ENCODE data around the gene LPCAT1. TPM values are rescaled to one million over a fixed set of nuclear protein-coding genes. Genes with fewer than 3 reads are reported as not detected.

The LPCAT1 gene
- total and polyA plus RNA-seq, 2 donors (not counting 3 experiments of a cell fraction or from before 2014, with no cell fraction given) = 28.9 to 57.2 TPM

- Histone ChIP-seq H3K4me1 (ENCODE audit: control insufficient read depth, extremely low read depth, insufficient read depth, low read length) (no peaks in the 10 kb centered on the region), H3K36me3 (ENCODE audit: control insufficient read depth in 2 of 2, extremely low read depth in 1 of 2, insufficient read depth in 2 of 2, low read length in 2 of 2) (peaks cover 4 to 22% of the 10 kb centered on the region in 2 experiments), H3K79me2 (ENCODE audit: control insufficient read depth, insufficient read depth, low read length) (no peaks in the 10 kb centered on the region), H3K9ac (replicated peaks; ENCODE audit: extremely low read depth, insufficient read depth, low read length) (no peak overlapping the region), H4K20me1 (replicated peaks; ENCODE audit: control insufficient read depth, extremely low read depth, insufficient read depth, low read length) (no peaks in the 10 kb centered on the region), H3K9me1 (replicated peaks; ENCODE audit: control insufficient read depth, extremely low read depth, insufficient read depth, low read length) (no peaks in the 10 kb centered on the region), H3K27ac (ENCODE audit: insufficient read depth, low read depth, low read length) (no peak overlapping the region), H2AFZ (ENCODE audit: low read depth, low read length) (no peak overlapping the region), H3K4me3 (replicated peaks in 1 of 3; ENCODE audit: insufficient read depth in 1 of 3, low read depth in 1 of 3, low read length in 3 of 3) (no peak overlapping the region), H3K27me3 (ENCODE audit: control insufficient read depth in 2 of 2, insufficient read depth in 2 of 2, low read length in 2 of 2) (no peaks in the 10 kb centered on the region), H3K4me2 (ENCODE audit: insufficient read depth, low read length) (no peak overlapping the region), H3K9me3 (replicated peaks; ENCODE audit: control insufficient read depth, insufficient read depth, low read length) (no peaks in the 10 kb centered on the region)
- no peak for DNase-seq (ENCODE audit: low read depth, low spot score)
- ChIA-PET CTCF (interaction anchor here (1.1 to 1.8 kb wide), 2 partner anchors 9 to 168 kb away, joined by 3 to 7 read pairs; no protein-coding TSS in a partner anchor), POLR2A (no interaction called here)
- no peak for FAIRE-seq
- intact Hi-C loops (cut with micrococcal nuclease) = no loop called here
- no peak for TF ChIP-seq POLR2AphosphoS5 (IDR thresholded peaks at IDR 0.05; ENCODE audit: insufficient read depth, low read depth, low read length)
- dilution Hi-C loops (cut with MboI; ENCODE audit: extremely low pct_ligation_motif_present, low sequenced_read_pairs) = no loop called here
- no TSS peak for BruUV-seq (replicated peaks)
Observed at GRCh38 chr5:1476967-1477310, 46.8 kb downstream of the LPCAT1 start.

GRCh38 chr5:1476181-1476966 lies 47.4 kb downstream of the LPCAT1 start:
- Histone ChIP-seq H3K27ac (ENCODE audit: insufficient read depth, low read depth, low read length) (no peak overlapping the region), H3K36me3 (ENCODE audit: control insufficient read depth in 2 of 2, extremely low read depth in 1 of 2, insufficient read depth in 2 of 2, low read length in 2 of 2) (peaks cover 4 to 22% of the 10 kb centered on the region in 2 experiments), H3K27me3 (ENCODE audit: control insufficient read depth in 2 of 2, insufficient read depth in 2 of 2, low read length in 2 of 2) (no peaks in the 10 kb centered on the region), H2AFZ (ENCODE audit: low read depth, low read length) (no peak overlapping the region), H3K9me3 (replicated peaks; ENCODE audit: control insufficient read depth, insufficient read depth, low read length) (no peaks in the 10 kb centered on the region), H3K4me3 (replicated peaks in 1 of 3; ENCODE audit: insufficient read depth in 1 of 3, low read depth in 1 of 3, low read length in 3 of 3) (no peak overlapping the region), H3K9me1 (replicated peaks; ENCODE audit: control insufficient read depth, extremely low read depth, insufficient read depth, low read length) (no peaks in the 10 kb centered on the region), H3K79me2 (ENCODE audit: control insufficient read depth, insufficient read depth, low read length) (no peaks in the 10 kb centered on the region), H3K4me2 (ENCODE audit: insufficient read depth, low read length) (no peak overlapping the region), H3K9ac (replicated peaks; ENCODE audit: extremely low read depth, insufficient read depth, low read length) (no peak overlapping the region), H3K4me1 (ENCODE audit: control insufficient read depth, extremely low read depth, insufficient read depth, low read length) (no peaks in the 10 kb centered on the region), H4K20me1 (replicated peaks; ENCODE audit: control insufficient read depth, extremely low read depth, insufficient read depth, low read length) (no peaks in the 10 kb centered on the region)
- FAIRE-seq (no peak), DNase-seq (ENCODE audit: low read depth, low spot score) (no peak)
- POLR2A ChIA-PET = no interaction called here
- no TSS peak for BruUV-seq (replicated peaks)
- no peak for TF ChIP-seq FOS (IDR thresholded peaks at IDR 0.05; ENCODE audit: borderline replicate concordance, insufficient read depth, low read length)
- TF ChIP-seq JUN (IDR thresholded peaks at IDR 0.05; ENCODE audit: borderline replicate concordance, insufficient read depth, insufficient read length, low read depth) = no peak
- TF ChIP-seq MAX (IDR thresholded peaks at IDR 0.05; ENCODE audit: insufficient read depth, insufficient read length) = no peak
- no peak for TF ChIP-seq POLR2A (IDR thresholded peaks at IDR 0.05; ENCODE audit: low read depth, low read length)
- no peak for TF ChIP-seq CTCF (IDR thresholded peaks at IDR 0.05; ENCODE audit: extremely low read depth in 1 of 2, insufficient read depth in 1 of 2, low read depth in 1 of 2, low read length in 2 of 2)
- TF ChIP-seq MYC (IDR thresholded peaks at IDR 0.05; ENCODE audit: low read depth, low read length) = no peak
- TF ChIP-seq GATA2 (IDR thresholded peaks at IDR 0.05; ENCODE audit: insufficient read depth, insufficient read length, low read depth, low read length) = no peak
- TF ChIP-seq POLR2AphosphoS5 (IDR thresholded peaks at IDR 0.05; ENCODE audit: insufficient read depth, low read depth, low read length) = no peak
- no peak for TF ChIP-seq EZH2 (IDR thresholded peaks at IDR 0.05; ENCODE audit: borderline replicate concordance, low read depth, low read length, severe bottlenecking)
- intact Hi-C loops (cut with micrococcal nuclease) = no loop called here
- dilution Hi-C loops (cut with MboI; ENCODE audit: extremely low pct_ligation_motif_present, low sequenced_read_pairs) = no loop called here
- CTCF ChIA-PET = interaction anchor here (1.1 to 1.8 kb wide), 2 partner anchors 8 to 168 kb away, joined by 3 to 7 read pairs; no protein-coding TSS in a partner anchor
